ENCODE measurements around the gene ACSS1. TPM values are rescaled to one million over a fixed set of nuclear protein-coding genes. Genes with fewer than 3 reads are reported as not detected.

Gene ACSS1
- total RNA-seq, 1 experiment from 2014 or later, result 12.8 TPM

GRCh38 chr20:25081730-25082497, 24.0 kb upstream of the ACSS1 start, which contains the start of gene VSX1:
Gene VSX1, minus strand, starts transcription at chr20:25082141. Its CDS starts 45 bp downstream, at chr20:25082096.
- ChIA-PET POLR2A (ENCODE audit: unreplicated experiment) (no interaction called here), CTCF (no interaction called here)
- H3K27ac ChIP-seq, result no peak within 1 kb of the TSS
- H3K4me2 ChIP-seq, result no peak within 1 kb of the TSS
- BruUV-seq (replicated peaks), result no TSS peak
- no peaks in the 10 kb centered on the region for H3K79me2 ChIP-seq (ENCODE audit: low read depth)
- peaks cover 23% of the 10 kb centered on the region for H3K4me1 ChIP-seq (replicated peaks; ENCODE audit: insufficient read depth)
- no peak within 1 kb of the TSS for H2AFZ ChIP-seq
- H3K9me2 ChIP-seq (ENCODE audit: insufficient read depth), result no peaks in the 10 kb centered on the region
- no peaks in the 10 kb centered on the region for H3K36me3 ChIP-seq (ENCODE audit: low read depth)
- intact Hi-C loops (cut with micrococcal nuclease; ENCODE audit: unreplicated experiment), result no loop called here
- no peaks in the 10 kb centered on the region for H3K27me3 ChIP-seq (ENCODE audit: insufficient read depth, low read depth)
- TF ChIP-seq EZH2 (IDR thresholded peaks at IDR 0.05; ENCODE audit: low read depth), result no peak
- no peak for TF ChIP-seq CTCF (conservative IDR thresholded peaks at IDR 0.05)
- H3F3A ChIP-seq (ENCODE audit: insufficient read depth, low read depth), result peaks cover 16% of the 10 kb centered on the region
- no peaks in the 10 kb centered on the region for H4K20me1 ChIP-seq (ENCODE audit: insufficient read depth)
- DNase-seq, result no peak
- H3K9me3 ChIP-seq (ENCODE audit: insufficient read depth, low read depth), result no peaks in the 10 kb centered on the region
- no peak within 1 kb of the TSS for H3K4me3 ChIP-seq

GRCh38 chr20:25081065-25081729, 23.3 kb upstream of the ACSS1 start:
- peaks cover 30% of the 10 kb centered on the region for H3K4me1 ChIP-seq (replicated peaks; ENCODE audit: insufficient read depth)
- no peaks in the 10 kb centered on the region for H3K9me3 ChIP-seq (ENCODE audit: insufficient read depth, low read depth)
- DNase-seq, result no peak
- TF ChIP-seq CTCF (conservative IDR thresholded peaks at IDR 0.05) (no peak), EZH2 (IDR thresholded peaks at IDR 0.05; ENCODE audit: low read depth) (no peak)
- H3F3A ChIP-seq (ENCODE audit: insufficient read depth, low read depth), result peaks cover 21% of the 10 kb centered on the region
- no peak overlapping the region for H3K27ac ChIP-seq
- ChIA-PET CTCF (no interaction called here), POLR2A (ENCODE audit: unreplicated experiment) (no interaction called here)
- H4K20me1 ChIP-seq (ENCODE audit: insufficient read depth), result no peaks in the 10 kb centered on the region
- no peaks in the 10 kb centered on the region for H3K79me2 ChIP-seq (ENCODE audit: low read depth)
- H3K36me3 ChIP-seq (ENCODE audit: low read depth), result no peaks in the 10 kb centered on the region
- H3K4me2 ChIP-seq, result no peak overlapping the region
- BruUV-seq (replicated peaks), result no TSS peak
- intact Hi-C loops (cut with micrococcal nuclease; ENCODE audit: unreplicated experiment), result no loop called here
- H3K9me2 ChIP-seq (ENCODE audit: insufficient read depth), result no peaks in the 10 kb centered on the region
- H3K27me3 ChIP-seq (ENCODE audit: insufficient read depth, low read depth), result no peaks in the 10 kb centered on the region
- H3K4me3 ChIP-seq, result no peak overlapping the region
- no peak overlapping the region for H2AFZ ChIP-seq

- H2AFZ ChIP-seq, result no peak overlapping the region
- peaks cover 50% of the 10 kb centered on the region for H3K4me1 ChIP-seq (replicated peaks; ENCODE audit: insufficient read depth)
- H3F3A ChIP-seq (ENCODE audit: insufficient read depth, low read depth), result peaks cover 39% of the 10 kb centered on the region
- ChIA-PET CTCF (no interaction called here), POLR2A (ENCODE audit: unreplicated experiment) (interaction anchor here (0.7 kb wide), 1 partner anchor 99 kb away, joined by 4 read pairs; no protein-coding TSS in a partner anchor)
- H3K4me3 ChIP-seq, result no peak overlapping the region
- H3K79me2 ChIP-seq (ENCODE audit: low read depth), result 0 out of 2 replicates have a peak, but pooled peaks cover 9% of the 10 kb centered on the region
- no peaks in the 10 kb centered on the region for H3K9me3 ChIP-seq (ENCODE audit: insufficient read depth, low read depth)
- H3K36me3 ChIP-seq (ENCODE audit: low read depth), result no peaks in the 10 kb centered on the region
- intact Hi-C loops (cut with micrococcal nuclease; ENCODE audit: unreplicated experiment), result loop anchor here (5.0 to 10.0 kb wide), 4 partner anchors 58 to 173 kb away; no protein-coding TSS in a partner anchor
- TF ChIP-seq CTCF (conservative IDR thresholded peaks at IDR 0.05) (no peak), EZH2 (IDR thresholded peaks at IDR 0.05; ENCODE audit: low read depth) (no peak)
- no TSS peak for BruUV-seq (replicated peaks)
- H3K9me2 ChIP-seq (ENCODE audit: insufficient read depth), result no peaks in the 10 kb centered on the region; the same call in 1 of the 2 replicates
- no peaks in the 10 kb centered on the region for H3K27me3 ChIP-seq (ENCODE audit: insufficient read depth, low read depth)
- no peak overlapping the region for H3K4me2 ChIP-seq
- no peak overlapping the region for H3K27ac ChIP-seq
- DNase-seq, result no peak
- H4K20me1 ChIP-seq (ENCODE audit: insufficient read depth), result no peaks in the 10 kb centered on the region
These were observed 21.2 kb upstream of the ACSS1 start for GRCh38 chr20:25079171-25079570.
